COR-L47 (cell line): Measurements from ENCODE around the gene INSR.

Experiments used
- DNase-seq: peaks from one replicate; lab custom pipeline; 2025; lab: John Stamatoyannopoulos, UW

Gene INSR

DNA sequence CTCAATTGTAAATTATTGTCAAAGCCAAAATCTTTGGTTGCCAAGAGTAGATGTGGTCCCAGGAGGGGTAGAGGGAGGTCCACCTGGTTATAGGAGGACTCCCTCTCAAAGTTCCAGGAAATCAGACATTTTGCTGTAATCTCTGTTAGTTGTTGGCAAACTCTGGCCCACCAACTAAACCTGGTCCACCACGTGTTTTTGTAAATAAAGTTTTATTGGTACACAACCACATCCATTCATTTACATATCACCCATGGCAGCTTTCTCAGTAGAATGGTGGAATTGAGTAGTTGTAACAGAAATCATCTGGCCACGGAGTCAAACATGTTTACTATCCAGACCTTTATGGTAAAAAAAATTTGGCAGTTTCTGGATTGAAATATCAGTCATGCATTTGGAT, 154.1 kb downstream of the INSR start:
- no peak for DNase-seq

- no peak for DNase-seq
Observed at GRCh38 chr19:7139095-7139494, 155.1 kb downstream of the INSR start.

GRCh38 chr19:7138402-7138801, 155.8 kb downstream of the INSR start:
- DNase-seq: no peak

DNA sequence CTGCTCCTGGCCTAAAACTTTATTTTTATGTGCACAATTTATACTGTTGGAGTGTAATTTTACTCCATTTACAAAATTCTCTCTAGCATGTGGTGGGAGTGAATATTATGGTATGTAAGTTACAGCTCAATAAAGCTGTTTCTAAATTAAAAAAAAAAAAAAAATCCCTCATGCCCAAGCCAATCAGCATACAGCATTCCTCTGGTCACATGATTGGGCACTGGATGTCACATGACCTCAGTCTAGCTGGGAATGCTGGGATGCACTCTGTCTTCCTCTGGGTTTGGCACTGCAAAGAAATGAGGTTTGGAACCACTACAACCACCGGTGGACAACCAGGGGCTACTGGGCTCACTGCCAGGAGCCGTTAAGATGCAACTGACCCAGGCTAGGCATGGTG, 157.1 kb downstream of the INSR start:
- no peak for DNase-seq

DNA sequence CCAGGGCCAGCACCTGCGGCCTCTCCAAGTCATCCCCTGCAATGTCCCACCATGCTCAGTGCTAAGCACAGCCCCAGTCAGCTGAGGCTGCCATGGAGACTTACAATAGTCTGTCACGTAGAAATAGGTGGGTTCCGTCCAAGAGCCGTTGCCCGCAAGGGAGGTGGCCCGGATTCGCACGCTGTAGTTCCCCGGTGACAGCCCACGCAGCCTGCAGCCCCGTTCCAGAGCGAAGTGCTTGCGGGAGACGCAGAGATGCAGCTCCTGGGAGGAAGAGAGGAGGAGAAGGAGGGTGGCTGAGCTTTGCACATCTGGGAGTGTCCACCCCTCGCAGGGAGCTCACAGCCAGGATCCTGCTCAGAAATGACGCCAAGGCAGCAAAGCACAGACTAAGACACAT, 162.2 kb downstream of the INSR start:
- no peak for DNase-seq

DNA sequence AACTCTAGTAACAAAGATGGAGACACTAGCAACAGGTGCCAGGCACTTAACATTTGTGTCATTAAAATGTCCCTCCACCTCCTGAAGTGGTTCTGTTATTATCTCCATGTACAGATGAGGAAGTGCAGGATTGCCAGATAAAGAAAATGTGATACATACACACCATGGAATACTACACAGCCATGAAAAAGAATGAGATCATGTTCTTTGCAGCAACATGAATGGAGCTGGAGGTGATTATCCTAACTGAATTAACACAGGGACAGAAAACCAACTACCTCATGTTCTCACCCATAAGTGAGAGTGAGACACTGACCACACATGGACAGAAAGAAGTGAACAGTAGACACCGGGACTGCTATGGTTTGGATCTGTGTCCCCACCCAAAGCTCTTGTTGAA, 164.2 kb downstream of the INSR start:
- DNase-seq: no peak

- no peak for DNase-seq
Observed at GRCh38 chr19:7126132-7126531, 168.1 kb downstream of the INSR start.

- no peak for DNase-seq
Observed at GRCh38 chr19:7125221-7125620, 169.0 kb downstream of the INSR start.

DNA sequence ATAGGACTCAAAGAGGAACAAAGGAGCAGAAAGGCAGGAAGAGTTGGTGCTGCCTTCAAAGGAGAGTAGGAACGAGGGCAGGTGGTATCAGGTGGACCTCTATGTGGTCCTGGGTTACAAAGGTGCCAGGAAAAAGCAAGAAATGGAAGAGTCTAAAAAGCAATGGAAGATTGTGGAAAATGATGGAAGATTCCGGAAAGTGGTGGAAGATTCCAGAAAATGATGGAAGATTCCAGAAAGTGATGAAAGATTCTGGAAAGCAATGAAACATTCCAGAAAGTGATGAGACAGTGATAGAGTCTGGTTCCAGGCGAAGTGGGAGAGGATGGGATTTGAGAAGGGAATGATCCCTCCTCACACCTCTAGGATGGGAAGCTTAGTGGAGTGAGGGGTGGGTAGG, 169.4 kb downstream of the INSR start:
- no peak for DNase-seq

- DNase-seq: no peak
Observed at GRCh38 chr19:7122701-7123100, 171.5 kb downstream of the INSR start.

- no peak for DNase-seq
Observed at GRCh38 chr19:7120499-7120898, 173.7 kb downstream of the INSR start.

- DNase-seq: no peak
Observed at GRCh38 chr19:7119582-7119981, 174.6 kb downstream of the INSR start.

DNA sequence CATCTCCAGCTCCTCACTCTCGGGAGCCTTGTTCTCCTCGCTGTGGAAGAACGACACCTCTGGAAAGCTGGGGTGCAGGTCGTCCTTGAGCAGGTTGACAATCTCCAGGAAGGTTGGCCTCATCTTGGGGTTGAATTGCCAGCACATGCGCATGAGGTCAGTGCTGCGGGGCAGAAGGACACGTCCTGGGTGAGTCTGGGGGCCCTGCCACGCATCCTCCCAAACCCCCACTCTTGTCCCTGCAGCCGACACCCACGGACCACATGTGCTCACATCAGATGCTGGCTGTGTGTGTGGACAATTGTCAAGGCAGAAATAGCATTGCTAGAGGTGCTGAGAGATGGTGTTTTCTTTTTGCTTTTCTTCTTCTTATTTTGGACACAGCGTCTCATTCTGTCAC, 177.0 kb downstream of the INSR start:
- DNase-seq: no peak

DNA sequence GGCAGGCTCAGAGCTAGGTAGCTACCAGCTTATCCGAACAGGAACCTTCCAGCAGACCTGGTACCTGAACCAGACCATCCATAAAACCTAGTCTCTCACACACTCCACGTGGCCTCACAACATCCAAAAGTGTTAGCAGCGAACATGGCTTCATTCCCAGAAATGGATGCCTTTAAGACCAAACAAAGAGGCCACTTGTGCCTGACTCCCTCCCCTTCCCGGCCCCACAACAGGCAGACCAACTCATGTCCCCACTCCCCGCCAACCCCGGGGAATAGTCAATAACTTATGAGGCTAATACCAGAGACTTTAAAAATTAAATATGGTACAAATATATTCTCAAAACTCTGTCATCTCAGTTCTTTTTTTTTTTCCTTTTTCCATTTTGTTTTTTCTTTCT, 178.5 kb downstream of the INSR start:
- no peak for DNase-seq

DNA sequence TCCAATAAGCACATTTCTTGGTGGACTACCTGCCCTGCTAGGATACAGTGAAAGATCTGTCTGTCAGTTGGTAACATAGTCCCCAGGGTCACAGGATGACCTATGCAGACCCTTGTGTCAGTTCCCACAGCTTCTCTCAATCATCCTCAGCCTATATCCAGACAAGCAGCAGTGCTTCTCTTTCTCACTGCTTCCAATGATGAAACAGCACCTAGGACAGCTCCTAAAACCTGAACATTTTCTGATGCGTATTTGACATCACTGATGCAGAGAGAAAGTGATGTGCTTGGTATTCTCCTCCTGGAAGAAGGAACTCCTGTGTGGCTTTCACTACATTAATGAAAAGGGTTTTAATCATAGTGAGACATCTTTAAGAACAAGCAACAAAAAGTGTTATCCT, 181.0 kb downstream of the INSR start:
- DNase-seq: no peak

- DNase-seq: no peak
Observed at GRCh38 chr19:7112675-7113074, 181.5 kb downstream of the INSR start.

- no peak for DNase-seq
Observed at GRCh38 chr19:7109678-7110289, 184.4 kb downstream of the INSR start.

DNA sequence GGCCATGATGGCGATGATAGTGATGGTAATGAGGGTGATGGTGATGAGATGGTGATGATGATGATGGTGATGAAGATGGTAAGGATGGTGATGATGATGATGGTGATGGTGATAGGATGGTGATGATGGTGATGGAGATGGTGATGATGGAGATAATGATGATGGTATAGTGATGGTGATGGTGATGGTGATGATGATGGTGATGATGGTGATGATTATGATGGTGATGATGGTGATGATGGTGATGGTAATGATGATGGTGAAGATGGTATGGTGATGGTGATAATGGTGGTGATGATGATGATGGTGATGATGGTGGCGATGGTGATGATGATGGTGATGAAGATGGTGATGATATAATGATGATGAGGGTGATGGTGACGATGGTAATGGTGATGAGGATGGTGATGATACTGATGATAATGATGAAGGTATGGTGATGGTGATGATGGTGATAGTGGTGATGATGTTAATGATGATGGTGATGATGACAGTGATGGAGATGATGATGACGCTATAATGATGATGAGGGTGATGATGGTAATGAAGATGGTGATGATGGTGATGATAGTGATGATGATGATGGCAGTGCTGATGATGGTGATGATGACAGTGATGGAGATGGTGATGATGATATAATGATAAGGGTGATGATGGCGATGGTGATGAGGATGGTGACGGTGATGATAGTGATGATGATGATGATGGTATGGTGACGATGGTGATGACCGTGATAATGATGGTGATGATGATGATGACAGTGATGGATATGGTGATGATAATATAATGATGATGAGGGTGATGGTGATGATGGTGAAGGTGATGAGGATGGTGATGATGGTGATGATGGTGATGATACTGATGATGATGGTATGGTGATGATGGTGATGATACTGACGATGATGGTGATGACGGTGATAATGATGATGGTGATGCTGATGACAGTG, 187.2 kb downstream of the INSR start:
- DNase-seq: no peak

GRCh38 chr19:7104747-7105447, 189.3 kb downstream of the INSR start:
- no peak for DNase-seq

DNA sequence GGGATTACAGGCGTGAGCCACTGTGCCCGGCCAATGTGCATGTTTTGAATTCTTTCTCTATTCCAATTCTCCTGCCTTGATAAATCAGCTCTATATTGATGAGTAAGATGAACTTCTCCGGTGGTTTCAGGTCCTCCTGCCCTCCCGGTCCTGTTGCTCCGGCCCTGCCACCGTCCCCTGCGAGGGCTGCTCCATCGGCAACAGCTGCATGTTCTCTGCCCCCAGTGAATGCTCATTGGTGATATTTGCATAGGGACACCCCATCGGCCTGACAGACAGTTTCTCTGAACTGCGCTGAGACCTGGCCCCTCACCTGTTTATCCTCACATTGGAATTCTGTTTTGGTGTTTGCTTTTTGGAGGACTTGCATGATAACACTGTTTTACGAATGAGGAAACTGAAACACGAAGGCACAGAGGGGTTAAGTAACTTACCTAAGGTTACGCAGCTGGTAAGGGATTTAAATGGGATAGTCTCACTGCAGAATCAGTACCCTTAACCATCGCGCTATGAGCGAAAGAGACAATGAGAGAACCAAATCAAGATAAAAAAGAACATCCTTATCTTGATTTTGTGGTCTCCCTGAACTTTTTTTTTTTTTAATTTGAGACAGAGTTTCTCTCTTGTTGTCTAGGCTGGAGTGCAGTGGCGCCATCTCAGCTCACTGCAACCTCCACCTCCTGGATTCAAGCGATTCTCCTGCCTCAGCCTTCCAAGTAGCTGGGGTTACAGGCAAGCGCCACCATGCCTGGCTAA, 192.5 kb downstream of the INSR start:
- DNase-seq: no peak

DNA sequence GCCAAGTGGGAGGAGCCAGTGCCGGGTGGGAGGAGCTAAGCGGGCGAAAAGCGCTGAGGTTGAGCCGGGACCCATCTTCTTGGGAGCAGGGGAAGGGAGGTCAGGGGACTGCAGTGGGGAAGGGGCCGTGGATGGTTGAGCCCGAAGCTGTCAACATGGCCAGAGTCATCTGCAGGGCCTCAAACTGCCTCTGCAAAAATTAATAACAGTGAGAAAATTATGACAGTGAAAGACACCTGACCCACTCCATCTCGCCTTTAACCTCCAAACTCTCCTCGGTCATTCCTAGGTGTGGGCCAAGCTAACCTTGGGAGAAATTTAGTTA, 194.7 kb downstream of the INSR start:
- DNase-seq: no peak
